ENCODE results near the gene TMEM63B.
A peak's percentile ranks its signal among the peaks of the same experiment; 100 is the strongest.

TMEM63B gene

GRCh38 chr6:44147256-44147655 is 19.9 kb downstream of the TMEM63B start:
- DNase-seq = no peak

- no peak for DNase-seq
These were observed 21.0 kb downstream of the TMEM63B start for GRCh38 chr6:44148306-44148705.

DNA sequence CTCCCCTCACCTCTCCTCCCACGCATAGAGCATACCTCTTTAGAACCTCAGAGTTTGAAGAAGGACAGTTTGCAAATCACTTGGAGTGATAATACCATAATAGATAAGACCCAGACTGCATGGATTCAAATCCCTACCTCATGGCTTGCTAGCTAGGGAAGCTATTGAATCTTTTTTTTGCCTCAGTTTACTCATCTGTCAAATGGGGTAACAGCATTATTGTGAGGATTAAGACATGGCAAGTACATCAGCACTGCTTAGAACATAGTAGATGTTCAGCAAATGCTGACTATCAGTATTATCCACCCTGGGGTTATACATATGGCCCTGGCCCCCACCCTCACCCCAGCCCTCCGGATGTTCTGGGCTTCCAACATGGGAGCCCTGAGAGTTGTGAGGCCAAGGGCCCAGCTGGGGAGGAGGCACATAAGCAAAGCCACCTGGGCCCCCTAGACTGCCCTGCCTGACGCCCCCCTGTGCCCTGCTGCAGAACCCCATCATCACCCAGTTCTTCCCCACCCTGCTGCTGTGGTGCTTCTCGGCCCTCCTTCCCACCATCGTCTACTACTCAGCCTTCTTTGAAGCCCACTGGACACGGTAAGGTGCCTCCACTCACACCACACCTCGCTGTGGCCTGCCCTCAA is 22.1 kb downstream of the TMEM63B start:
- no peak for DNase-seq

- DNase-seq = no peak
These were observed 23.1 kb downstream of the TMEM63B start for GRCh38 chr6:44150317-44150917.

DNA sequence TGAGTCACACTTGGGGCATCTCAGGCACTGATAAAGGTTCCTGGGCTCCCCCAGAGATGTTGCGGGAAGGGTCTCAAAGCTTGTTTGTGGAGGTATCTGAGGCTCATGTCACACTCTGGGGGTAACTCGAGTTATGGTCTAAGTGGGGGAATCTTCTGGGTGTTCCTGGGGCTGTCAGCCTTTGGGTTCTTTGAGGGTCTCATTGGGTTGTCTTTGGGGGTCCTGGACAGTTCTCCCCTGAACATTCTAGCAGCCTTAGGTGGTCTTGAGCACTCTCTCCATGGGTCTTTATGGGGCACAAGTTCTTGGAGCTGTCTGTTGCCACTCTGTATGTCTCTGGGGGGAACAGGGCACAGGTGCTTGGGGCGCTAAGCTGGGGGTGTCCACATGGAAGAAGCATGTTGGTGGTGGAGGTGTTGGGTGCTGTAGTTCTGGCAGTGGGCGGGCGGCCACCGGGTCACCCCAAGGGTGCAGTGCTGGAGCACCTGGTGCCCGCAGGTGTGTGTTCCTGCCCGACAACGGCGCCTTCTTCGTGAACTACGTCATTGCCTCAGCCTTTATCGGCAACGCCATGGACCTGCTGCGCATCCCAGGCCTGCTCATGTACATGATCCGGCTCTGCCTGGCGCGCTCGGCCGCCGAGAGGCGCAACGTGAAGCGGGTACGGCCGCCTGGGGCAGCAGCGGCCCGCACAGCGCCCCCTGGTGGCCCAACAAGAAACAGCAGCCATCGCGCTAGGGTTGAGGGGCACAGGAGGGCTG is 24.2 kb downstream of the TMEM63B start:
- peak; percentile 82 for DNase-seq

- no peak for DNase-seq
These were observed 24.7 kb downstream of the TMEM63B start for GRCh38 chr6:44152109-44152461.

DNA sequence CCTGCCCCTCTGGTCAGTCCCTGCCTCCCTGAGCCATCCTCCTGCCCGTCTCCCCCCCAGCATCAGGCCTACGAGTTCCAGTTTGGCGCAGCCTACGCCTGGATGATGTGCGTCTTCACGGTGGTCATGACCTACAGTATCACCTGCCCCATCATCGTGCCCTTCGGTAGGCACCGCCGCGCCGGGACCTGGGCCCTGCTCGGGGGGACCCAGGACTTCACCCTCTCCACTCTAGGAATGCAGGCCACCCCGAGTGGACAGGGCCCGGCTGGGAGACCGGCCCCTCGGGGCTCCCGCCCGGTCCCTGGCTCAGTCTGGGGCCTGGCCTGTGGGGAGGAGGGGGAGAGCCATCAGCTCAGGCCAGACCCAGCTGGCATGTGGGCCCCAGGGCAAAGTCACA is 25.2 kb downstream of the TMEM63B start:
- DNase-seq = no peak

DNA sequence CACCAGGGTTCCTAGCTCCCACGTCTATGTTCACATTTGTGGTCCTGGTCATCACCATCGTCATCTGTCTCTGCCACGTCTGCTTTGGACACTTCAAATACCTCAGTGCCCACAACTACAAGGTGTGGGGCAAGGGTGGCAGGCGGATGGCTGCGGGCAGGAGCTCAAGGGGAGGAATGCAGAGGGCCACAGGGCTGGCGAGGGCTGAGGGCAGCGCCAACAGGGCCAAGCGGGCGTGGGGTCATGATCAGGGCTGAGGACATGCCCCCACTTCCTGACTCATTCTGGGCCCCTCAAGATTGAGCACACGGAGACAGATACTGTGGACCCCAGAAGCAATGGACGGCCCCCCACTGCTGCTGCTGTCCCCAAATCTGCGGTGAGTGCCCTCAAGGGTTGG is 26.7 kb downstream of the TMEM63B start:
- DNase-seq = no peak

GRCh38 chr6:44156494-44157151 is 29.3 kb downstream of the TMEM63B start:
- no peak for DNase-seq

DNA sequence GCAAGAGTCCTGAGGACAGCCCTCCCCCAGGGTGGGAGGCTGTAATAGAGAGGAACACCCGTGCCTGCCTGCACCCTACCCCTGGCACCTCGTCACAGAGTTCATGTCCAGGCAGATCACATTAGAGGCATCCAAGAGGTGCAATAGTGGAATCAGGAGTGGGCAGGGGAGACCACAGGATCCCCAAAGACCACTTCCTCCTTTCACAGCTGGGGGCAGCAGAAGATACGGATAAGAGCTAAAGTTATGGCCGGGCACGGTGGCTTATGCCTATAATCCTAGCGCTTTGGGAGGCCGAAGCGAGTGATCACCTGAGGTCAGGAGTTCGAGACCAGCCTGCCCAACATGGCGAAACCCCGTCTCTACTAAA is 29.8 kb downstream of the TMEM63B start:
- no peak for DNase-seq

DNA sequence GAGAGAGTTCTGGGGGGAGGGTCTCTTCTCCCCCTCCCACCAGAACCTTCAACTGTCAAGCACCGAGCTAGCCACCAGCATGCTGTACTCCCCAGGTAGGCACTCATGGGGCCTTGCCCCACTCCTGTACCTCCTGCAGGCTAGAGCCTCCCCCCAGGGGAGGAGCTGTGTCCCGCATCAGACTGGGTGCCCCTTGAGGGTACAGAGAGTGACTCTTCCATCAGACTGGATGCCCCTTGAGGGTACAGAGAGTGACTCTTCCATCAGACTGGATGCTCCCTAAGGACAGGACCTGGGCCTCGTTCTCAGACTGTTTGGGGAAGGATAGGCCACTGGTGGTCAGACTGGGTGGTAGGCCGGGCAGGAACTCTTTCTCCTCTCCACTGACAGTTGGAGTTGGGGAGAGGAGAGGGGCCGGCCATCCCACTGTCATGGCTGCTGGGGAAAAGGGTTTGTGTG is 31.4 kb downstream of the TMEM63B start, which contains the start of gene CAPN11:
Gene CAPN11, plus strand, starts transcription at position 51 of the 459 bp plus-strand sequence. Its CDS starts 29 bp downstream, at position 80.
- DNase-seq = no peak

GRCh38 chr6:44161997-44162338 is 34.6 kb downstream of the TMEM63B start:
- no peak for DNase-seq

GRCh38 chr6:44162876-44163625 is 35.7 kb downstream of the TMEM63B start:
- no peak for DNase-seq

GRCh38 chr6:44166116-44166515 is 38.8 kb downstream of the TMEM63B start:
- no peak for DNase-seq

GRCh38 chr6:44166591-44167184 is 39.3 kb downstream of the TMEM63B start:
- DNase-seq = no peak

- no peak for DNase-seq
These were observed 40.2 kb downstream of the TMEM63B start for GRCh38 chr6:44167567-44167966.

DNA sequence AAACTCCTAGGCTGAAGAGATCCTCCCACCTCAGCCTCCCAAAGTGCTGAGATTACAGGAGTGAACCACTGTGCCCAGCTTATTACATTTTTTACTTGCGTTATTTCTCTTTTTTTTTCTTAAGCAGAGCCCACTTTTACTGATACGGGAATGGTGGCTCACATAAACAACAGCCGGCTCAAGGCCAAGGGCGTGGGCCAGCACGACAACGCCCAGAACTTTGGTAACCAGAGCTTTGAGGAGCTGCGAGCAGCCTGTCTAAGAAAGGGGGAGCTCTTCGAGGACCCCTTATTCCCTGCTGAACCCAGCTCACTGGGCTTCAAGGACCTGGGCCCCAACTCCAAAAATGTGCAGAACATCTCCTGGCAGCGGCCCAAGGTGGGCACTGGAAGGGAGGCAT is 41.8 kb downstream of the TMEM63B start:
- DNase-seq = no peak

DNA sequence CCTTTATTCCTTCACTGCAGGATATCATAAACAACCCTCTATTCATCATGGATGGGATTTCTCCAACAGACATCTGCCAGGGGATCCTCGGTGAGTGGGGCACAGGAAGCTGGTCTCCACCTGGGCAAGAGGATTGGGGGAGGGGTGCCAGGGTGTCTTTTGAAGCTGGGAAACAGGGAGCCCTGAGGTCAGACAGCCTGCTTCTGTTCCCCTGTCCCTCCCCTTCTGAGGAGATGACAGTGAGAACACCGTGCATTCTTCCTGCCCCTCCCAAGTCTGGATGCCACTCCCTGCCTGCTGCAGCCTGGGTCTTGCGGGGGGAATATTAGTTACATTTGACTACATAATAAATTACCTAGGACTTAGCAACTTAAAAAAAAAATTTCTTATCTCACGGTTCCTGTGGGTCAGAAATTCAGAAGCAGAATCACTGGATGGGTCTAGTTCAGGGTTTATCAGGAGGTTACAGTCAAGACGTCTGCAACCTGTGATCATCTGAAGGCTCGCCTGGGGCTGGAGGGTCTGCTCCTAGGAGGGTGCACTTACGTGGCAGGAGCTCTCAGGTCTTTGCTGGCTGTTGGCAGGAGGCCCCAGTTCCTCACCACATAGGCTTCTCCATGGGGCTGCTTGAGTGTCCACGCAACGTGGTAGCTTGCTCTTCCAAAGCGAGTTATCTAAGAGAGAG is 42.7 kb downstream of the TMEM63B start:
- DNase-seq = no peak

GRCh38 chr6:44171899-44172546 is 44.7 kb downstream of the TMEM63B start:
- DNase-seq = peak; percentile 48

DNA sequence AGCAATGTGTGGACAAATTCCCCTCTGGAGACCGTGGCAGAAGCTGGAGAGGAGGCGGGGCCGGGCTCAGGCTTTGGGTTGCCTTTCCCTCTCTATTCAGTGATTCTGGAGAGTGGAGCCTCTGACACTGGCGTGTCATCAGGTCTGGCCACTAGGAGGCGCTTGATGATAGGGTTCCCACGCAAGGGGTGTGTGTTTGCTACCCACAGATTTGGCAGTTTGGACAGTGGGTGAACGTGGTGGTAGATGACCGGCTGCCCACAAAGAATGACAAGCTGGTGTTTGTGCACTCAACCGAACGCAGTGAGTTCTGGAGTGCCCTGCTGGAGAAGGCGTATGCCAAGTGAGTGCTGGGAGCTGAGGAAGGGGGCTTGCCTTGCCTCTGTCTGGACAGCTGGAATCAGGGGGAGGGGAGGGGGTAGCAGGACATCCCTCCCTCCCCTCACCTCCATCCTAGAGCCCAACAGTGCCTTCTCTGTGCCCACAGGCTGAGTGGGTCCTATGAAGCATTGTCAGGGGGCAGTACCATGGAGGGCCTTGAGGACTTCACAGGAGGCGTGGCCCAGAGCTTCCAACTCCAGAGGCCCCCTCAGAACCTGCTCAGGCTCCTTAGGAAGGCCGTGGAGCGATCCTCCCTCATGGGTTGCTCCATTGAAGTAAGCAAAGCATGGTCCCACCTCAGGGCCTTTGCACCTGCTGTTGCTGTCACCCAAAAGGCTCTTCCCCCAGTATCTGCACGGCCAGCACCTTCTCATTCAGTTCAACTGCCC is 45.6 kb downstream of the TMEM63B start:
- peak; percentile 85 for DNase-seq
